GM19438 (cell line): ENCODE data around the gene LRRC47.

Experiments
- ATAC-seq: cut with Tn5 transposase; IDR thresholded peaks from one replicate; pipeline ENCODE4 v1.9.1; 2021; ENCODE audit warnings: low read depth; ENCODE audit not compliant: unreplicated experiment

Gene LRRC47

DNA sequence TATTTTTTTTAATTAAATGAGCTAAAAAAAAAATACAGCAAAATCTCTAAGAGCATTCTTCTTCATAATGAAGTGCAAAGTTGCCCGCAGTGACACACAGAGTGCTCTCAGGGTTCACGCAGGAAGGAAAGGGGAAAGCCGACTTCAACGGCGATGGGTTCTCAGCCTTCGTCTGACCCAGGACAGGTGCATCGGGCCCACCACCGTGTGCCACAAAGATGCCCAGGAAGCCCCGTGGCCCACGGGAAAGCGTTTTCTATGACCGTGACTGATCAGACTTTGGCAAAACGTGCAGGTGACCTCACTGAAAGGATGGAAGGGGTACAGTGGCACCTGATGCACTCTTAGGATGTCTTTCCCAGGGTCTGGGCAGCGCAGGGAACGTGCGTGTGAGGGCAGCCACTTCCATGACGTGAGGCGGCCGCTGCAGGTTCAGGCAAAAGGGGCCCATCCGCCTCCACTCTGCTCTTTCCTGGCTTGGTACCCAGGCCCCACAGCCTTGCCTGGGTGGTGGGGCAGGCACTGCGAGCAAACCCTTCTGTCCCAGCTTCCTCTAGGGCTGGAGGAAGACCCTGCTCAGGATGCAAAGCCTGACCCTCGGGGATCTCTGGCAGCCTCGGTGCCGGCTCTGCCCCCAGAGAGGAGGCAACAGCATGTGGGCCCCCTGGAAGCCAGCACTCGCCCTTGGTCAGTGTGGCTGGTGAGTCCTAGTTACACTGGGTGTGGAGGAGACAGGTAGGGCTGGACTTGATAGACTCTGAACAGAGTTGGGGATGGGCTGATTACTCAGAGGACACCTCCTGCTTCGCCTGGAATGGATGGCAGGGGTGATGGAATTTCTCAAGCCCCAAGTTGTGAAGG, 8.3 kb downstream of the LRRC47 start:
- ATAC-seq: no peak

DNA sequence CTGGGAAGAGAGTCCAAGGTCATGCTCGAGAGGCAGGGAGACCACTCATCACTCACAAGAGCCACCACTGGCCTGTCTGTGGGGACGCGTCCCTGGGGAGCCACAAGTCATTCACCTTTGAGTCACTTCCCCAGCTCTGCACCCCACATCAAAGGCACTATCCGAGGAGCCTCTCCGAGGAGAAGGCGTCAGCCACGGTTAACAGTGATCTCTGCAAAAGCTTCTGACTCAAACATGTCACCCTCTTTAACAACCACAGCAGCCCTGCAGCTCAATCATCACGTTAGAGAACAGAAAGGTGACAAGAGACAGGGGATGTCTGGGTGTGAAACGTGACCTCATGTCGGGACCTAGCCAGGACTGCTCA, 9.0 kb downstream of the LRRC47 start:
- ATAC-seq: no peak

DNA sequence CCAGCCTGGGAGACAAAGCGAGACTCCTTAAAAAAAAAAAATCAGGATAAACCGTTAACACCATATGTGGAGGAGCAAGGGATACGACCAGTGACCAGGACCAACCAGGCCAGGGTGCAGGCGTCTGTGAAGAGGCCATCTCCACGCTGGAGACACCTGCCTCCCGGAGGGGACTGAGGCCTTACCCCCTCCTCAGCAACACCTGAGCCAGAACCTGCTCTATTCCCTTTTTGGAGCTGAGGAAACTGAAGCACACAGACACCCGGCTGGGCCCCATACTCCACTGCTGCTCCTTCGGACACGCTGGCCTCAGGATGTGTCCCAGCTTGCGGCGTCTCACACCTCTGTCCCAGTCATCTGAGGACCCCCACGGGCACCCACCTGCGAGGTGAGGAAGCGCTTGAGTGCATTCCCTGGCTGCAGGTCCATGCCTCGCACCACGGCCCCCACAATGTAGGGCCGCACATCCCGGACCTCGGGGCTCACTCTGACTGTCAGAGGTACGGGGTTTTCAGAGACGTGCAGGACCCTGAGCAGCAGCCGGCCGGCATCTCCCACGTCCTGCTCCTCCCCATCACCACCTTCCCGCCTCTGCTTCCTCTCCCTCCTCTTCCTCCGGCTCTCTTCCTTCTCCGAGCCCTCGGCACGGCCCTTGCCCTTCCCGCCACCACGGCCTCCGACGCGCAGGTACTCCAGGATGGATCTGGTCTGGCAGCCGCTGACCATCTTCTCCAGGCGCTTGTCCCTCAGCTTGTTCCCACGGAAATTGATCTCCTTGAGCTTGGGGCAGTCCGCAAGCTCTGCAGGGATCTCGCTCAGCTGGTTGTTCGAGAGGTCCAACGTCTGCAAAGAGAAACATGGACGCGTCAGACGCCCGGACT, 9.6 kb downstream of the LRRC47 start:
- no peak for ATAC-seq

DNA sequence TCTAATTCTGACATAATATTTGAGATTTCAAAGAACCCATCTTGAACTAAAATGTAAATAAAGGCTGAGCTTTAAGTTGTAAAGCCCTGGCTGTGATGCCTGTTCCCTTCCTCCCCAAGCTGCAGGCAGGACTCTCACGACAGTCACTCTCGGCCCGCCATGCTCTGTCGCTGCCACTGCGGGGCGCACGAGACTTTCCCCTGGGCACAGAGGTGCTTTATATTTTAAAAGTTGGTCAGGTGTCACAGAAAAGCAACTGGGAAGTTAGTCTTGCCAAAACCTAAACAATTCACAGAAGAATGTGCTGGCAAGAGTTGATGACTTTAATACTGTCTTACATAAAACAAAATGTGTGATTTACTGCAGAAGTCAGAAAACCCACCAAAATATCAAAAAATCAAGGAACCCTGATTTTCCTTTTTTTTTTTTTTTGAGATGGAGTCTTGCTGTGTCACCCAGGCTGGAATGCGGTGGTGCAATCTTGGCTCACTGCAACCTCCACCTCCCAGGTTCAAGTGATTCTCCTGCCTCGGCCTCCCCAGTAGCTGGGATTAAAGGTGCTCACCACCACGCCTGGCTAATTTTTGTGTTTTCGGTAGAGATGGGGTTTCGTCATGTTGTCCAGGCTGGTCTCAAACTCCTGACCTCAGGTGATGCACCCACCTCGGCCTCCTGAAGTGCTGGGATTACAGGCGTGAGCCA, 10.7 kb downstream of the LRRC47 start:
- ATAC-seq: no peak

DNA sequence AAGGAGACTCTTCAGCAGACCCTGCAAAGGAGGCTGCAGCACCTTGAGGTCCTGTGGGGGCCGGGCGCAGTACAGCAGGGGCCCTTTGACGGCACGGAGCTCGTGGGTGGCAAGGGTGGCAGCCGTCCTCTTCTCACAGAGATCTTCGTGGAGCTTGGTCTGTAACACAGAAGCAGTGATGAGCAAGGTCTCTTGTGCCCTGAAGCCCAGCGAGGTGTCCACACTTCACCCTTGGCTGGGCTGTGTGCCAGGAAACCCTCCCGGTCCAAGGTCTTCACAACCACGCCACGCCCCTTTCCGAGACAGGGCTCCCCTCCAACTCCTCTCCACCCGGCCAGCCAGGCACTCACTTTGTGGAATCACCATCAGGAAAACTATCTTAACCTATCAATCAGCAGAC, 11.3 kb downstream of the LRRC47 start:
- no peak for ATAC-seq

DNA sequence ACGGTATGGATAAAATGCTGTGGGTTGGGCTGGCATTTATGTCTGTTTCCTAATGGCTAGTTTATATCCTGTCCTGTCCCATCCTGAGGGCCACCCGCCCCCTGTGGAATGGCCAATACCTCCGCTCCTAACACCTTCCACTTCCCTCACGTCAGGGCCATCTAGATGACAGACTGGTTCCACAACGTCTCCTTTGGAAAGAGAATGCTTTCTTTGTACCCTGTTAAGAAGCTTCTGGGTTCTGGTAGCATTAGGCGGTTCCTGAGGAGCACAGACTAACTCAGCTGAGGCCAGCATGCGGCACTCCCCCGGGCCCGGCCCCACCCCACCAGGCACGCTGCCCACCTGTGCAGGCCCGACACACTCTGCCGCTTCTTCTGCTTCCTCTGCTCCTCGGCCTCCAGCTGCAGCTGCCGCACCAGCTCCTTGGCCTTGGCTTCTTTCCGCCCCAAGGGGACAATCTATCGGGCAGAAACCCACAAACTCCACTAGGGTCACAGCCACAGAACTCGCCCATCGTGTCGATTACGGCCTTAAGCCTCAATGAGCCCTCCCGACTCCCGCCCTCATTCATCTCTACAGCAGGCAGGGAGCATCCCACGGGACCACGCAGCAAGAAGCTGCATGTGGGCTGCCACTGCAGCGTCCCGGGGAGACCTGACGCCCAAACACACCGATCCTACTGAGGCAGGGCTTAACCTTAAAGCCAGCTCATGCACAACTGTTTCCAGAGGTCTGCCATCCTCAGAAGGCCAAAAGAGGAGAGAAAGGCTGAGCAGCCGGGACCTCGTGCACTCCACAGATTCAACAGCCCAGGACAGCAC, 12.4 kb downstream of the LRRC47 start:
- ATAC-seq: no peak

DNA sequence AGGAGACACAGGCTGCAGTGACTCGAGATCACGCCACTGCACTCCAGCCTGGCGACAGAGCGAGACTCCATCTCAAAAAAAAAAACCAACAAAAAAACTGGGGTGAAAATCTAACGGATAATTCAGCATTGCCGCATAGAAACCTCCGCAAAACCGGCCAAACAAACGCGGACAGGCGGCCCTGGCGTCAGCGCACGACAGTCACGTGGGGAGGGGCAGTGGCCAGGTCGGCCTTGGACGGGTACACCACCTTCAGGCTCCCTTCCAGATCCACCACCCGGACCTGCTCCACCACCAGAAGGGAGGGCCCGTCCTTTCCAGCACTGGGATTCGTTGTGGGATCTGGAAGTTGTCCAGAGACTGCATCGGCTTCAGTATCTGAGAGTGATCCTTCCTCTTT, 15.4 kb downstream of the LRRC47 start:
- ATAC-seq: no peak

DNA sequence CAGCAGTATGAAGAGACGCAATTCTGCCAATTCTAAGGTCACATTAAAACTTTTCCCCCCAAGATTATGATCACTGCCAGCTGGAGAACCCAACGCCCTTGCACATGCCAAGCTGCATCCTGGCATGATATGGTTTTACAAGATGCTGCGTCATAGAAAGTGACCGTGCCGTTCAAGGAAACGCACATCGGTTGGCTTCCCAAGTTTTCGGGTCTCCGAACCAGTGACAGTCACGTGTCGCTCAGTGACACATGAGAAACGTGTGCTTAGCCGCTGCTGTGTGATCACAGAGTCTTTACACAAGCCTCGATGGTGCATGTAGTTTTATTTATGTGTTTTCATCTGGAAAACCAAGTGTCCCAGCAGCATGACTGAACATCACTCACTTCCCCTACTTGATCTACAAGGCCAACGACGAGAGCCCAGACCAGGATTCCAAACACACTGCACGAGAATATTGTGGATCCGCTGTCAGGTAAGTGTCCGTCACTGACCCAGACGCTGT, 16.3 kb downstream of the LRRC47 start:
- no peak for ATAC-seq

DNA sequence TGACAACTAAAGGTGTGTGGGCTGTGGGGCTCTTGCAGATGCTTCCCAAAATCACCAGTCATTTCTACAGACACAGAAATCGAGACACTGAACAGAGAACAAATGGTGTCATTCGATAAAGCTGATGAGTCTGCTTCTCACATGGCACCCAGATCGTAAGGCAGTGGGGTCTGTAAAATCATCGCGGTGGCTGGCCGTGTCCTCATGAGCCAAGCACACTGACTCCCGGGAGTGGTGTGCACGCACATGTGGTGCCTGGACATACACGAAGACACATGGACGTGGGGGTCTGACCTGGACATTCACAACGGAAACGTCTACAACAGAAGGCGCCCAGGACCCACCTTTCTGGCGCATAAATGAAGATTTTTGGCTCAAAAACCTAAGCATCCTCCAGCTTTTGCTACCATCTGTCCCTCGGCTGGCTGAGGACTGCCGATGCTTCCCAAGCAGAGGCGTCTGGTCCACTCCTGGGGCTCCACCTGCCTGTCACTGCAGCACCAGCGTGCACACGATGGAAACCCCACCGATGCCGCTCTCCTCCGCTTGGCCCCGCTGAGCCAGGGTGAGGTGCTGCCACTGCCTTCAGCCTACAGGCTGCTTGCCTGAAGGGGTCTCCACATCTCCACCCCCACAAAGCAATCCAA, 16.9 kb downstream of the LRRC47 start:
- ATAC-seq: no peak

DNA sequence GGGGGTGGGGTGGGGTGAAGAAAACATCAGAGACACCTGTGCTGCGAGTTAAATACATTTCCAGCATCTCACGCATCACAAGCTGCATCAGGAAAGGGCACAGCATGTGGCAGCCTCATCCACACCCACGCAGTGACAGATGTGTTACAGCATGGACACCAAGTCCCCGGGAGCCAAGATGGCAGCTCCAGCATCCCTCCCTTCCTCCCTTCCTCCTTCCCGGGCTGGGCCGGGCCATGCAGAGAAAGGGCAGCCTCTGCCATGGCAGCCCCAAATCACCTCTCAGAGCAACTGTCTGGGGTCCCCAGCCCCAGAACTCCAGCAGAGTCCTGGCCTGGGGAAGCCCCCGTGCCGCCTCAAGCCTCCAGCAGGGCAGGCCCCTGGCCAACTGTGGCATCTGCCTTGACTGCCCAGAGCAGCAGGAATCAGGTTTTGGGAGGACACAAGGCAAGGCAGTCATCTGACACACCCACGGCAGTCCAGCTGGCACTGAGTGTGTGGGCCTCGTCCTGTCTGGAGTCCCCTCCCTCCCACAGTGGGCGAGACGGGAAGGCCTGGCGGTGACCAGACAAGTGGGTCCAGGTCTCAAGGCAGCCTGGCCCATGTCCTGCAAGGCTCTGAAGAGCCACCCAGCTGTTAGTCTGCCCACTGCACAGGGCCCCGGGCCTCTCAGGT, 17.6 kb downstream of the LRRC47 start:
- ATAC-seq: no peak

DNA sequence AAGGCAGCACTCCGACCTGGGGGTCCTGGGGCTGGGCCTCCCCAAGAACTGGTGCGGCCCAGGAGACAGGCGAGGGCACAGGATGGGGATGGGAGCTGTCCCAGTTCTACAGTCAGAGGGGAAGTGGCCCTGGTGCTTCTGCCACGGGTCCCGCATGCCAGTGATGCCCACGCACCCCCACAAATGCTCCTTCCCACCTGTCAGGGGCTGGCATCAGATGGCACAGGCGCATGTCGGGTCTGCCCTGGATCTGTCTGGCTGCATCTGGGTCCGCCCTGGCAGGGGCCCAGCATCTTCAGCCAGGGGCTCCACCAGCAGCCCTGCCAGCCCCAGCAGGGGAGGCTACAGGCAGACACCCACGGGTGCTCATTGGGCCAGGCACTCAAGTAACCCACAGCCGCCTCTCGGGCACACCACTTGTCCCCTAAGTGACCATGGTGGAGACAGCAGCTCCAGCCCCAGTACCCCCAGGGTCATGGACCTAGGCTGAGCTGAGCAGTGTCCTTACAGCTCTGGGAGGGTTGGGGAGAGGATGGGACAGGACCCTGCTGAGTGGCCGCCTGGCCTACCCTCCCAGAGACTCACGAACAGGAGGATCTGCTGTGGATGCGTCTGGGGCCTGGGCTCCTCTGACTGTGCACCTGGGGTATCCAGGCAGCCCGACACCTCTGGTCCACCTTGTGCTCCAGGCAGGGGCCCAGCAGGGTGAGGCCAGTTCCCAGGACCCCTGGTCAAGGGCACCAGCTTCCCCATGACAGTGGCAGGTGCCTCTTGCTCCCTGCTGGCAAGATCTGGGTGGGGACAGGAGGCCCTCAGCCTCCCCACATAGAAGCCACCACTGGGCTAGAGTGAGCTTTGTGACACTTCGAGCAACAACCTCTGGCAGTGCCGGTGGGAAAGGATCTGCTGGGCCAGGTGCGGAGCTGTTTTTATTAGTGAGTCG, 18.4 kb downstream of the LRRC47 start:
- ATAC-seq: no peak

DNA sequence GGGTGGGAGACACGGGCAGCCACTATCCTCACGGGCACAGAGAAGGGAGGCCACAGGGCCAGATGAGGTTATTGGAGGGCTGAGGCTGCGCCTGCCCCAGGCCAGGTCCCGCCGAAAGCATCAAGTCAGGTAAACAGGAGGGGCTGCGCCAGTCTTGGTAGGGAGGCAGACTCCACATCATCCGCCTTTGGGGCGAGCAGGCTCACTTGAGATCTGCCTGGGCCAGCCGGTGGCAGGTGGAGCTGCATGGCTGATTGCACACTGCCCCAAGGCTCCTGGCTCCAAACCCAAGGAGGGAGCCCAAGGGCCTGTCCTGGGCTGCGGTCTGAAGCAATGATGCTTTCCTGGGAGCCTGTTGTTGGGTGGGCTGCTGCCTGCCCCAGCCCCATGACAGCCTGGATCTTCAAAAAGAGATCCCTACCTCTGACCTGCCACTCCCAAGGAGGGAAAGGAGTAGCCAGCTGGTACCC, 19.2 kb downstream of the LRRC47 start:
- ATAC-seq: no peak

DNA sequence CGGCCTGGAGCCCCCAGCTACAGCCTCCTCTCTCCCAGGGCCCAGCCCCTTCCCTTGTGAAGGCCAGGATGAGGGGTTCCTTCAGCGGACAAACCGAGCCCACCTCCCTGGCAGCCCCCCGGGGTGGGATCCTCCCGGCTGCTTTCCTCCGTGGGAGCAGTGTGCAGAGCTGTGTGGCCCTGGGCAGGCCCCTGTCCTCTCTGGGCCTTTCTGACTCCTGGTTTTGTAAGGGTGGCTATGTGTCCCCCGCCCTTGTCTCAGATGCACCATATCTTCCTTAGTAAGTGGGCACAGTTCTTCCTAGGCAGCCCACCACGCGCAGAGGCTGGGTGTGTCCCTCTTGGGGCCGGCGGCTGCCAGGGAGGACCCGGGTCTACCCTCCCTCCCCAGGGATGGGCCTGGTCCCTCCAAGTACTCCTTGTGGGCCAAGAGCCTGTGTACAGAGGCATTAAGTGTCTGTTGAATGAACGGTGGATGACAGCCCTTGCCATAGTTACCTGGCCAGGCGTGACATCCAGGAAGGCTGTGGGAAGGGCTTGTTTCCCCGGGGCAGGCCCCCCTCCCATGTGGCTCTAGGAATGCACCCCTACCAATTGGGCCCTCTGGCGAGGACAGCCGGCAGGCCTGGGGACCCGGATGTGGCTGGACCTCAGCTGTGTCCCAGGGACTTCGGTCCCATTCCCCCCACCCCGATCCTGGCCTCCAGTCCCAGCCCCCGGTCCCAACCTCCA, 19.9 kb downstream of the LRRC47 start:
- ATAC-seq: no peak

DNA sequence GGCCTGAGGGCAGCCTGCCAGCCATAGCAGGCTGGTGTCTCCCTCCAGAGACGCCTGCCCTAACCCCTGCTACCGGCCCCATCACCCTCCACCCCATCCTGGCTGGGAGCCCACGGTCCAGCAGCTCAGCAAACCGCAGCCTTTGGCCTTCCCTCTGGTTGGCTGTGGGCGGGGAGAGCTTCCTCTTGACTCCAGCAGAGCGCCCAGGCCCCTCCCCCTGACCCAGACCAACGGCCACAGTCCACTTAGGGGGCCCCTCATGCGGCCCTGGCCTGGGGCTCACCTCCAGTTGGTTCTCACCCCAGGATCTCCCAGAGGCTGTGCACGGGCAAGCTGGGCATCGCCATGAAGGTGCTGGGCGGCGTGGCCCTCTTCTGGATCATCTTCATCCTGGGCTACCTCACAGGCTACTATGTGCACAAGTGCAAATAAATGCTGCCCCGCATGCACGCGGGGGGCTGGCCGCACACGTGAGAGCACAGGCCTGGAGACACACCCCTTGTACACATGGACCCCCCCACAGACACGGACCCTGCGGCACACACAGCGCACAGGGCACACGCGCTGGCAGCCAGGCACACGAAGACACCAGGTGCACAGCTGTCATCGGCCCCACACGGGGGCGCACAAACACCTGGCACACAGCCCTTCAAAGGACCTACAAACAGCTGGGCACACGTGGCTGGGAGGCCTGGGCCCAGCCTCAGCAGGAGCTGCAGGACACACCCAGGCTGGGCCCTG, 20.6 kb downstream of the LRRC47 start:
- no peak for ATAC-seq

DNA sequence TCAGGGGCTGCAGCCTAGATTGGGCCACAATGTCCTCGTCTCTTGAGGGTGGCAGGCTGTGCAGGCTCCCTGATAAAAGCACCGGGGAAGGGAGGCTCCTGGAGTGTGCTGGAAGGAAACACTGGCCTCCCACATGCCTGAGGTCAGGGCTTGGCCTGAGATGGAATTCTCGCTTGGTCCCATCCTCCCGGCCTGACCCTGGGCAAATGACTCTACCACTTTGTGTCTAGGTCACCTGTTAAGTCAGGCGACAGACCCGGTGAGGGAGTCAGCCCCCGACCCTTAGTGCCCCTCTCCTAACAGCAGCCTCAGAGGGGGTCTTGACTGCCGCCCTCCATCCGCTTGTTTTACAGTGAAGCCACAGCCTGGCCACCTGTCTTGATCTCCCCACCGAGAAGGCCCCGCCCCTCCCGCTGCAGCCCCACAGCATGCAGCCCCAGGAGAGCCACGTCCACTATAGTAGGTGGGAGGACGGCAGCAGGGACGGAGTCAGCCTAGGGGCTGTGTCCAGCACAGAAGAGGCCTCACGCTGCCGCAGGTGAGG, 21.3 kb downstream of the LRRC47 start:
- ATAC-seq: no peak

DNA sequence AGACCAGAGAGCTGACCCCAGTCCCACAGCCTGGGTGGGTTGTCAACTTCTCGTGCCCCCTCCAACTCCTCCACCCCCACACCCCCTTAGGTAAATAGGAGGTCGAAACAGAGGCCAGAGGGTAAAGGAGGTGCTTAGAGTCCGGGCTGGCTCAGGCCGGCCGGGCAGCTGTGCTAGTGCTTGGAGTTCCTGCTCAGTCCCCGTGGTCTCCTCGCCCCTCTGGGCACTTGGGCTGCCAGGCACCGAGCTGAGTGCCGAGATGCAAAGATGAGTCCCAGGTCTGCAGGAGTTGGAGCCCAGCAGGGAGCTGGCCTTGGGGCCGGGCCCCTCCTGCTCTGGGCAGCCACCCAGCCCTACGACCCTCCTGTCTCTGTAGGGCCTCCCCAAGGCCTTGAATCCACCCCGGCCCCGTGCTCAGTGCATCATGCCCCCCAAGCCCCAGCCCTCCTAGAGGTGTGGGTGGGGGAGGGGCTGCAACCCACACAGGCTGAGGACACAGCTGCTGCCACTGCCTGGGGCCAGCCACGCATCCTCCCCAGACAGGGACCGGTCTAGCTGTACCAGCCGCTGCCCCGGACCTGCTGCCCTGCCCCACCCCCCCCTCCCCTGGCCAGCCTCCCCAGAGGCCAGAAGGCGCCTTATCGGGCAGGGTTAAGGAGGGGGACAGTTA, 21.9 kb downstream of the LRRC47 start:
- ATAC-seq: no peak
